HG02852 (cell line): Measurements from ENCODE around the gene C16orf46.

Experiments used
- ATAC-seq: cut with Tn5 transposase; IDR thresholded peaks from one replicate; pipeline ENCODE4 v1.9.1; 2021; ENCODE audit warnings: mild to moderate bottlenecking, moderate library complexity; ENCODE audit not compliant: unreplicated experiment

Gene C16orf46

GRCh38 chr16:81026429-81026828 is 50.6 kb downstream of the C16orf46 start:
- ATAC-seq = no peak

GRCh38 chr16:81018496-81018895 is 58.5 kb downstream of the C16orf46 start:
- ATAC-seq = no peak

- ATAC-seq = peak; percentile 45
Measured at GRCh38 chr16:81014672-81015071, 62.4 kb downstream of the C16orf46 start.

- ATAC-seq = no peak
Measured at GRCh38 chr16:81012974-81013373, 64.1 kb downstream of the C16orf46 start.
